Measurements from ENCODE around the gene VSTM2B.

Gene VSTM2B

GRCh38 chr19:29614046-29614445 lies 88.3 kb downstream of the VSTM2B start:
- WGBS (ENCODE audit: insufficient coverage): 93% methylated on average over 7 of the region's 7 CpGs
- ChIA-PET CTCF (interaction anchor here (1.2 kb wide), 1 partner anchor 80 kb away, joined by 5 read pairs; no protein-coding TSS in a partner anchor), POLR2A (no interaction called here)
- H3K36me3 ChIP-seq (ENCODE audit: control insufficient read depth in 4 of 4, insufficient read depth in 4 of 4, low read length in 3 of 4): peaks cover 13 to 63% (median 48%) of the 10 kb centered on the region in 4 experiments
- H3K9me3 ChIP-seq (ENCODE audit: control extremely low read depth in 1 of 5, control insufficient read depth in 4 of 5, insufficient read depth in 2 of 5, low read depth in 1 of 5, low read length in 4 of 5): no peaks in the 10 kb centered on the region
- no peak overlapping the region for H3K4me3 ChIP-seq (ENCODE audit: control insufficient read depth in 1 of 7, extremely low read depth in 1 of 7, insufficient read depth in 4 of 7, low read depth in 2 of 7, low read length in 6 of 7)
- H3K27ac ChIP-seq (ENCODE audit: insufficient read depth in 1 of 2, low read depth in 1 of 2, low read length in 2 of 2, poor library complexity in 1 of 2, severe bottlenecking in 2 of 2): no peak overlapping the region
- H3K4me1 ChIP-seq (ENCODE audit: control extremely low read depth in 1 of 4, control insufficient read depth in 4 of 4, insufficient read depth in 4 of 4, low read length in 3 of 4): peaks cover 0 to 15% (median 6%) of the 10 kb centered on the region in 4 experiments
- no peaks in the 10 kb centered on the region for H3K27me3 ChIP-seq (replicated peaks in 2 of 5; ENCODE audit: control insufficient read depth in 4 of 5, insufficient read depth in 5 of 5, low read length in 4 of 5)
- DNase-seq: no peak

Measured in common myeloid progenitor, CD34-positive (primary cell).